IgD-negative memory B cell (primary cell): Measurements from ENCODE around the gene UBE2G1. TPM values are rescaled to one million over a fixed set of nuclear protein-coding genes. Genes with fewer than 3 reads are reported as not detected.
"Not testable (repeated sequence)": the region's sequence is repeated elsewhere in the genome, so short reads cannot be mapped to it uniquely, and the experiment has no call there.

Experiments
- H3K27ac Mint-ChIP-seq, 3 donors: one replicate each; pipeline ENCODE4 v1.8.0; 2020 to 2022; ENCODE audit warnings: mild to moderate bottlenecking in 3 of 3, mixed read lengths in 3 of 3, moderate library complexity in 1 of 3
- H3K27me3 Mint-ChIP-seq: one replicate; pipeline ENCODE4 v1.8.0; 2021; ENCODE audit warnings: mixed read lengths
- H3K36me3 Mint-ChIP-seq: one replicate; pipeline ENCODE4 v1.8.0; 2020; ENCODE audit warnings: mild to moderate bottlenecking, mixed read lengths
- H3K4me1 Mint-ChIP-seq, 3 donors: one replicate each; pipeline ENCODE4 v1.8.0; 2020 to 2022; ENCODE audit warnings: mixed read lengths in 3 of 3, mild to moderate bottlenecking in 1 of 3
- H3K4me3 Mint-ChIP-seq, 4 donors: one replicate each; pipeline ENCODE4 v1.8.0; 2020 to 2022; ENCODE audit warnings: mild to moderate bottlenecking in 4 of 4, mixed read lengths in 4 of 4, moderate library complexity in 3 of 4
- H3K9me3 Mint-ChIP-seq, 3 donors: one replicate each; pipeline ENCODE4 v1.8.0; 2020 to 2021; ENCODE audit warnings: mixed read lengths in 3 of 3, mild to moderate bottlenecking in 1 of 3
- polyA plus RNA-seq: library from polyadenylated mRNA; unstranded; fragments of 300-500 nt; fragmentation: Illumina TruSeq; gene quantifications from one replicate; pipeline ENCODE4 v1.2.3, GENCODE V29; 2021

The UBE2G1 gene
- polyA plus RNA-seq, 1 donor from 2014 or later, result 97.5 TPM

GRCh38 chr17:4387137-4387536 is 20.7 kb upstream of the UBE2G1 start:
- H3K27ac Mint-ChIP-seq, result no peak overlapping the region

GRCh38 chr17:4386406-4386805 is 19.9 kb upstream of the UBE2G1 start:
- Mint-ChIP-seq H3K36me3 (peaks cover 3% of the 10 kb centered on the region), H3K4me1 (peaks cover under 1 to 2% (median 1%) of the 10 kb centered on the region in 3 donors), H3K27me3 (no peaks in the 10 kb centered on the region), H3K27ac (no peak overlapping the region), H3K4me3 (no peak overlapping the region), H3K9me3 (no peaks in the 10 kb centered on the region)

More at GRCh38 chr17:4387137-4387536, 20.7 kb upstream of the UBE2G1 start:
- H3K36me3 Mint-ChIP-seq, result peaks cover 3% of the 10 kb centered on the region
- H3K27me3 Mint-ChIP-seq, result no peaks in the 10 kb centered on the region
- H3K4me1 Mint-ChIP-seq, result peaks cover 0 to 6% (median 0%) of the 10 kb centered on the region in 3 donors
- H3K9me3 Mint-ChIP-seq, result no peaks in the 10 kb centered on the region
- no peak overlapping the region for H3K4me3 Mint-ChIP-seq

- Mint-ChIP-seq H3K36me3 (peaks cover 3% of the 10 kb centered on the region), H3K27ac (peak overlapping the region in 2 of 3 donors; percentile 17 to 23)
Observed at GRCh38 chr17:4381690-4382671, 15.5 kb upstream of the UBE2G1 start.

GRCh38 chr17:4378626-4379025 is 12.2 kb upstream of the UBE2G1 start:
- Mint-ChIP-seq H3K9me3 (no peaks in the 10 kb centered on the region), H3K27ac (peak overlapping the region in 2 of 3 donors; percentile 7 to 81), H3K4me3 (no peak overlapping the region), H3K27me3 (no peaks in the 10 kb centered on the region), H3K36me3 (no peaks in the 10 kb centered on the region), H3K4me1 (peaks cover 15 to 24% (median 23%) of the 10 kb centered on the region in 3 donors)

More at GRCh38 chr17:4381690-4382671, 15.5 kb upstream of the UBE2G1 start:
- H3K9me3 Mint-ChIP-seq, result no peaks in the 10 kb centered on the region
- no peaks in the 10 kb centered on the region for H3K27me3 Mint-ChIP-seq
- H3K4me1 Mint-ChIP-seq, result peaks cover 6 to 12% (median 11%) of the 10 kb centered on the region in 3 donors
- no peak overlapping the region for H3K4me3 Mint-ChIP-seq

GRCh38 chr17:4377247-4377646 is 10.8 kb upstream of the UBE2G1 start:
- peaks cover 18 to 28% (median 27%) of the 10 kb centered on the region in 3 donors for H3K4me1 Mint-ChIP-seq
- not testable (repeated sequence) for H3K27me3 Mint-ChIP-seq, H3K36me3 Mint-ChIP-seq, H3K9me3 Mint-ChIP-seq
- H3K4me3 Mint-ChIP-seq, result peak overlapping the region in 2 of 4 donors; percentile 45 to 63
- peak overlapping the region; percentile 20 to 89 (median 65) for H3K27ac Mint-ChIP-seq

GRCh38 chr17:4375796-4376440 is 9.4 kb upstream of the UBE2G1 start:
- not testable (repeated sequence) for H3K27me3 Mint-ChIP-seq, H3K9me3 Mint-ChIP-seq, H3K36me3 Mint-ChIP-seq
- Mint-ChIP-seq H3K4me1 (peaks cover 12 to 27% (median 23%) of the 10 kb centered on the region in 3 donors), H3K4me3 (peak overlapping the region in 3 of 4 donors; percentile 45 to 65 (median 61)), H3K27ac (peak overlapping the region; percentile 17 to 96 (median 82))

GRCh38 chr17:4375039-4375748 is 8.7 kb upstream of the UBE2G1 start:
- peaks cover 17 to 32% (median 28%) of the 10 kb centered on the region in 3 donors for H3K4me1 Mint-ChIP-seq
- no peaks in the 10 kb centered on the region for H3K36me3 Mint-ChIP-seq
- H3K4me3 Mint-ChIP-seq, result peak overlapping the region; percentile 45 to 75 (median 64)
- no peaks in the 10 kb centered on the region for H3K9me3 Mint-ChIP-seq
- peak overlapping the region; percentile 82 to 96 (median 90) for H3K27ac Mint-ChIP-seq
- H3K27me3 Mint-ChIP-seq, result no peaks in the 10 kb centered on the region

GRCh38 chr17:4369557-4370230 is 3.2 kb upstream of the UBE2G1 start:
- Mint-ChIP-seq H3K4me3 (peak overlapping the region in 3 of 4 donors; percentile 38 to 78 (median 57)), H3K36me3 (peaks cover 3% of the 10 kb centered on the region), H3K9me3 (no peaks in the 10 kb centered on the region), H3K27ac (peak overlapping the region; percentile 59 to 92 (median 65)), H3K4me1 (peaks cover 23 to 33% (median 26%) of the 10 kb centered on the region in 3 donors), H3K27me3 (no peaks in the 10 kb centered on the region)

GRCh38 chr17:4368341-4368740 is 1.9 kb upstream of the UBE2G1 start:
- no peaks in the 10 kb centered on the region for H3K27me3 Mint-ChIP-seq
- no peaks in the 10 kb centered on the region for H3K9me3 Mint-ChIP-seq
- peaks cover 5% of the 10 kb centered on the region for H3K36me3 Mint-ChIP-seq
- peaks cover 19 to 29% (median 25%) of the 10 kb centered on the region in 3 donors for H3K4me1 Mint-ChIP-seq
- H3K4me3 Mint-ChIP-seq, result peak overlapping the region in 3 of 4 donors; percentile 22 to 68 (median 38)
- H3K27ac Mint-ChIP-seq, result peak overlapping the region in 1 of 3 donors; percentile 48

GRCh38 chr17:4367177-4367576 is 702 bp upstream of the UBE2G1 start:
- Mint-ChIP-seq H3K27ac (peak overlapping the region; percentile 89 to 95 (median 95)), H3K4me1 (peaks cover 26 to 33% (median 32%) of the 10 kb centered on the region in 3 donors), H3K4me3 (peak overlapping the region; percentile 79 to 97 (median 88))
- H3K36me3 Mint-ChIP-seq, H3K27me3 Mint-ChIP-seq, H3K9me3 Mint-ChIP-seq: not testable (repeated sequence)

GRCh38 chr17:4365628-4366326 is 698 bp downstream of the UBE2G1 start:
- Mint-ChIP-seq H3K4me3 (peak overlapping the region in 3 of 4 donors; percentile 79 to 94 (median 83)), H3K4me1 (peaks cover 29 to 36% (median 35%) of the 10 kb centered on the region in 3 donors), H3K27me3 (no peaks in the 10 kb centered on the region), H3K27ac (peak overlapping the region in 1 of 3 donors; percentile 89), H3K9me3 (no peaks in the 10 kb centered on the region), H3K36me3 (peaks cover 5% of the 10 kb centered on the region)

- H3K27ac Mint-ChIP-seq, result peak overlapping the region; percentile 76 to 98 (median 96)
- peaks cover 5% of the 10 kb centered on the region for H3K36me3 Mint-ChIP-seq
- no peaks in the 10 kb centered on the region for H3K27me3 Mint-ChIP-seq
- peaks cover 27 to 35% (median 34%) of the 10 kb centered on the region in 3 donors for H3K4me1 Mint-ChIP-seq
- no peaks in the 10 kb centered on the region for H3K9me3 Mint-ChIP-seq
- H3K4me3 Mint-ChIP-seq, result peak overlapping the region; percentile 89 to 99 (median 97)
Observed at GRCh38 chr17:4365103-4365627, 1.3 kb downstream of the UBE2G1 start.

- H3K27me3 Mint-ChIP-seq, result no peaks in the 10 kb centered on the region
- H3K27ac Mint-ChIP-seq, result peak overlapping the region; percentile 76 to 98 (median 96)
- H3K36me3 Mint-ChIP-seq, result peaks cover 2% of the 10 kb centered on the region
- peak overlapping the region; percentile 89 to 99 (median 97) for H3K4me3 Mint-ChIP-seq
- no peaks in the 10 kb centered on the region for H3K9me3 Mint-ChIP-seq
- H3K4me1 Mint-ChIP-seq, result peaks cover 28 to 35% (median 33%) of the 10 kb centered on the region in 3 donors
Observed at GRCh38 chr17:4364622-4365041, 1.8 kb downstream of the UBE2G1 start.
